ENCODE results near the gene PCYT1B.
"Not testable (repeated sequence)": the region's sequence is repeated elsewhere in the genome, so short reads cannot be mapped to it uniquely, and the experiment has no call there.

The PCYT1B gene

GRCh38 chrX:24647257-24648058, at the start of gene PCYT1B:
TSS of gene PCYT1B (minus strand) at chrX:24647347. CDS start at chrX:24647105, 242 bp downstream.
- peak; percentile 35 for DNase-seq

GRCh38 chrX:24696294-24696693, 49.1 kb upstream of the PCYT1B start:
- no peak for DNase-seq

DNA sequence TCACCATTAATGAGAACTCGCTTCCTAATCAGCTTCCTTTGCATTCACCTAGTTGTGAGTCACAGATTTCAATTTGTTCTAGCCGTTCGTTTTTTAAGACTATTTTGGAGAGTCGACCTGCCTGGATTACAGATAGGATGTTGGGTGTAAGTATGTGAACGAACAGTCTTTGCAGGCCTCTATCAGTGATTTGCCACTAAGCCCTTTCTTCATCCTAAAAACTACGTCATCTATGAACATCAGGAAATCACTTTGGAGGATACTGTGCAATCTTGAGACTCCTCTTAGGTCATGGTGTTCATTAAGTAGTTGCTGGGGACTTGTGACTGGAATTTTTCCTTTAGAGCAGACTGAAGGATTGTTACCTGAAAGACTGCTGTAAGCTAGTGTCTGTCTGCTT, 47.7 kb upstream of the PCYT1B start:
- no peak for DNase-seq

- DNase-seq: peak; percentile 48
Measured at GRCh38 chrX:24693453-24694202, 46.5 kb upstream of the PCYT1B start, which contains the start of gene POLA1. TSS of gene POLA1 (plus strand) at chrX:24693918. CDS start at chrX:24693962, 44 bp downstream.

DNA sequence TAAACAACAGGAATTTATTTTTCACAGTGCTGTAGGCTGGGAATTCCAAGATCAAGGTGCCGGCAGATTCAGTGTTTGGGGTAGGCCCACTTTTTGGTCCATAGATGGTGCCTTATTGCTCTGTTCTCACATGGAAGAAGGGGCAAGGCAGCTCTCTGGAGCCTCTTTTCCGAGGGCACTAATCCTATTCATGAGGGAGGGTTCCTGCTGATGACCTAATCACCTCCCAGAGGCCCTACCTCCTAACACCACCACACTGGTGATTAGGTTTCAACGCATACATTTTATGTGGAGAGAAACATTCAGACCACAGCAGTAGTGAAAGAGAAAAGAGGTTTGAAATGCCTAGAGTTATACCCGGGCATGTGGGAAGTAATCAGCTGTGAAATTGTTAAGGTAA, 45.2 kb upstream of the PCYT1B start:
- DNase-seq: no peak

GRCh38 chrX:24684048-24684447, 36.9 kb upstream of the PCYT1B start:
- DNase-seq: no peak

DNA sequence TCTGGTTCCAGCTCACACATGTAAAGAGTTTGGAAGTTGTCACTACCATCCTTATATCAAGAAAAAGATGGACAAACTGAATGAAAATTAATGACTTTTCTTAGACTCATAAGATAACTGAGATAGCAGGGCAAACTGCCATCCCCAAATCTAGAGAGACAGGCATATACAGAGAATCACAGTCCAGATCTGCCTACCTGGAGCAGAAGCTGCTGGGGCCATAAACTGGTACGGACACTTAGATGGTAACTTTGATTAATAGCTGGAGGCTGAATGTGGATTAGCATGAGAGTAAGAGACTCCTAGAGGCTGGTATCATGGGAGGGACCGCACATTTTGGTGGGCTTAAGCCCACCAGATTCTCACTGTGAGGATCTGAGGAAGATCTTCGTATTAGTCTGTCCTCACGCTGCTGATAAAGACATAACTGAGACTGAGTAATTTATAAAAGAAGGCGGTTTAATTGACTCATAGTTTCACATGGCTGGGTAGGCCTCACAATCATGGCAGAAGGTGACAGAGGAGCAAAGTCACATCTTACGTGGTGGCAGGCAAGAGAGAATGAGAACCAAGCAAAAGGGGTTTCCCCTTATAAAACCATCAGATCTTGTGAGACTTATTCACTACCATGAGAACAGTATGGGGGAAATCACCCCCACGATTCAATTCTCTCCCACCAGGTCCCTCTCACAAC, 35.7 kb upstream of the PCYT1B start:
- DNase-seq: no peak

DNA sequence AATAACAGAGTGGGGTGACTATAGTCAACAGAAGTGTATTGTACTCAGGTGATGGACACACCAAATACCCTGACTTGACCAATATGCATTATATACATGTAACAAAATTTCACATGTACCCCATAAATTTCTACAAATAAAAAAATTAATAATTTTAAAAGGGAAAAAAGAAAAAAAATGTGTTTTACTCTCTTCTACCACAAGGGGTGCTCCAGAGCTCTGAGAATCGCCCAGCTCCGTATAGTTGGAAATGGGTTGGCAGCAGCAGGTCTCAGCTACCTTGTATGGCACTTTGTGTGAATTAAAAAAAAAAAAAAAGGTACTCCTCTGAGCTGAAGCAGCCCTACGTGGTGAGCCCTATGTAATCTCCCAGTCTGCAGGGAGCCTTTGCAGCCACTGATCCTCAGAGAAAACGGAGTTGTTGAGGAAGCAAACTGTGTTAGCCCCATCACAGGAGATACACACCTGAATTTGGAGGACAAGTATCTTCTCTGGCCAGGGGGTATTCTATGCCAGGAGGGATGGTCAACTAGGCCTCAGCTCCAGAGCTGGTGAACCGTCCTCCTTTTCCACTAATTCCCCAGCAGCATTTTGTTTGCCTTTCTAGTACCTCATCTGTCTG, 29.4 kb upstream of the PCYT1B start:
- peak; percentile 8 for DNase-seq

GRCh38 chrX:24673424-24673823, 26.3 kb upstream of the PCYT1B start:
- DNase-seq: no peak

DNA sequence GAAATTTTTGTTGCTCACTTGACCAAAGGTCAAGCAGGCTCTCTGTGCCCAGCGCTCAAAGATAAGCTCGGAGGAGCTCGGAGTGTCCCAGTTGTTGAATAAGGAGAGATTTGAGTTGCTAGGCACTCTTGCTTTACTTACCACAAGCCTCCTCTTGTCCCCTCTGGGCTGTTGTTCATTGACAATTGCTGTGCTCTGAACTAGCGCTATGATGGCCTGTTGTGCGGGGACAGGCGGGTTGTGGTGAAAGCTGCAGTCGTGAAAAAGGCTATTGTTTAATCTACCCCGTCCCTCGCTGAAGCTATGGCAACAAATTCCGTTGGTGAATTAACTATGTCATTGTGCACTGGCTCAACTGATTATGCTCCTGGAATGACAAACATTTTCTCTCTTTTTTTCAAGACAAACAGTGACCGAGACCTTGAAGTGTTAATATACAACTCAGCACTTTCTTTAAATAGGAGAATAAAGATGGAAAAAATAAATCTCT, 25.6 kb upstream of the PCYT1B start:
- no peak for DNase-seq

GRCh38 chrX:24668111-24668510, 21.0 kb upstream of the PCYT1B start:
- DNase-seq: no peak

DNA sequence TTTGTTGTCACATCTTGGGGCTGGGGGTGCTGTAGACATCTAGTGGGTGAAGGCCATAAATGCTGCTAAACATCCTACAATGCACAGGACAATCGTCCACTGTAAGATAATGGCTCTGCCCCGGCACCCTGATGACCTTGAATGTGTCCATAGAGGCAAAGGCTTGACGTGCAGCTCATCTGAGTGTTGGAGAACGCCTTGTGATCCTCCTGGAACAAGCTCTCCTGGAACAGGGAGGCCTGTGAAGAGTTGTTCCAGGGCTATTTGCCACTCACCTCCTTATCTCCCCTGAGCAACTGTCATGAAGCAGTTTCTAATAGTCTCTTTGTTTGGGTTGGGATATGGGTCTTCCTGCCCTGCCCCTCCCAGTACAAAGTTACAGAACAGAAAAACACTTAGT, 15.2 kb upstream of the PCYT1B start:
- no peak for DNase-seq

- DNase-seq: no peak
Measured at GRCh38 chrX:24661292-24661691, 14.1 kb upstream of the PCYT1B start.

DNA sequence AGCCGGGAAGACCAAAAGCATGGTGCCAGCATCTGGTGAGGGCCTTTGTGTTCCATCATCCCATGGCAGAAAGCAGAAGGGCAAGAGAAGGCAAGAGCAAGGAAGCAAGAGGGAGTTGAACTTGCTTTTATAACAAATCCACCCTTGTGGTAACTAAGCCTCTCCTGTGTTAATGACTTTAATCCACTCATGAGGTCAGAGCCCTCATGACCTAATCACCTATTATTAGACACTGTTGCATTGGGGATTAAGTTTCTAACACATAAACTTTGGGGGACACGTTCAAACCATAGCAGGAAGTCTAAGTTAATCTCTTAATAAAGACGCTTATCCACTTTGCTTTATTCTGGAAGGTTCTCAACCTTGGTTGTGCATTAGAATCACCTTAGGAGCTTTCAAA, 12.5 kb upstream of the PCYT1B start:
- no peak for DNase-seq

DNA sequence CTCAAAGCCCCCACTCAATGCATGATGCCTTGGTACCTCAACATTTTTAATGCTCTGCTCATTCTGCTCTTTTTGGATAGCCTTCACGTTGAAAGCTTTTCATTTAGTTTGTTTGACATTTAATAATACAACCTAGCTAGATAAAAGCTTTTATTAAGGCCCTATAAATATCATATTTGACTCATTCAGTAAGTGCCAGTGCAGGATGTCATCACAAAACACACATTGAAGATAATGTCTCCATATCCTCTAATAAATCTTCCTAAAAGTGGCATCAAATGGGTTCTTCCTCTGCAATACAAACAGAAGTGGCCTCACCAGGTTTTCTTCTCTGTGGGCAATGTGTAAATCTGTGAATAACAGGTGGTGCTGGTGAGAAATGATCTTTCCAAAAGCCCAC, 12.0 kb upstream of the PCYT1B start:
- no peak for DNase-seq

- DNase-seq: no peak
Measured at GRCh38 chrX:24658421-24658820, 11.3 kb upstream of the PCYT1B start.

GRCh38 chrX:24657671-24658386, 10.7 kb upstream of the PCYT1B start:
- DNase-seq: no peak

- DNase-seq: not testable (repeated sequence)
Measured at GRCh38 chrX:24655679-24656078, 8.5 kb upstream of the PCYT1B start.

DNA sequence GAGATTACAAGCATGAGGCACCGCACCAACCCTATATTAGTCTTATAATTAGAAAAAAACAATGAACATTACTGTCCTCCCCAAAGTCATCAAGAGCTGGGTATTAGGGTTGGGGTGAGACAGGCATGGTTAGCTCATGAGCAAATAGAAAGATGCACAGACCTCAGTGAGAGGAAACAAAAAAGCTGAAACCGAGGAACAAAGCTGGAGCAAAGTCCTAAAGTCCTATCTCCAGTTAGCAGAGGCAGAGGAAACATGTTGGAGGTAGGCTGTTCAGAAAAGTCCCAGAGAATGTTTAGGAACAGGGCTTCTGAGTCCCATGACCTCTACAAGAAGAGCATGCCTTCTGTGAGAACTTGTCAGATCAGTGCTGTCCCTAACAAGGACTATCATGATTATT, 4.6 kb upstream of the PCYT1B start:
- DNase-seq: no peak

GRCh38 chrX:24648495-24648894, 1.3 kb upstream of the PCYT1B start:
- no peak for DNase-seq

GRCh38 chrX:24646745-24647182, 383 bp downstream of the PCYT1B start:
- DNase-seq: no peak

GRCh38 chrX:24646006-24646405, 1.1 kb downstream of the PCYT1B start:
- no peak for DNase-seq

Measured in CD4-positive, alpha-beta T cell treated with Interleukin-4 for 4 hours (primary cell).